ENCODE data around the gene SLC17A7.
"Not testable (repeated sequence)": the region's sequence is repeated elsewhere in the genome, so short reads cannot be mapped to it uniquely, and the experiment has no call there.

The SLC17A7 gene

GRCh38 chr19:49475995-49476880, 34.9 kb upstream of the SLC17A7 start:
- H3K9me3 Mint-ChIP-seq, result no peaks in the 10 kb centered on the region
- H3K4me3 Mint-ChIP-seq, result peak overlapping the region; percentile 35 to 61 (median 58)
- peaks cover 5% of the 10 kb centered on the region for H3K27me3 Mint-ChIP-seq (ENCODE audit: low read depth)
- H3K36me3 Mint-ChIP-seq (ENCODE audit: low read depth), result no peaks in the 10 kb centered on the region
- peaks cover 9% of the 10 kb centered on the region for H3K4me1 Mint-ChIP-seq
- H3K27ac Mint-ChIP-seq, result peak overlapping the region; percentile 26 to 79 (median 47)
- TF ChIP-seq CTCF (IDR thresholded peaks at IDR 0.05; ENCODE audit: unreplicated experiment in 3 of 3), result peak; percentile 52 to 64 (median 61)

GRCh38 chr19:49475191-49475917, 34.0 kb upstream of the SLC17A7 start:
- peaks cover 3% of the 10 kb centered on the region for H3K36me3 Mint-ChIP-seq (ENCODE audit: low read depth)
- H3K27me3 Mint-ChIP-seq (ENCODE audit: low read depth), result peaks cover 5% of the 10 kb centered on the region
- TF ChIP-seq CTCF (IDR thresholded peaks at IDR 0.05; ENCODE audit: unreplicated experiment in 3 of 3), result no peak
- H3K4me1 Mint-ChIP-seq, result peaks cover 9% of the 10 kb centered on the region
- H3K9me3 Mint-ChIP-seq, result no peaks in the 10 kb centered on the region
- peak overlapping the region; percentile 64 to 77 (median 74) for H3K4me3 Mint-ChIP-seq
- H3K27ac Mint-ChIP-seq, result peak overlapping the region; percentile 15 to 79 (median 66)

- Mint-ChIP-seq H3K4me1 (peaks cover 9% of the 10 kb centered on the region), H3K36me3 (ENCODE audit: low read depth) (peaks cover 3% of the 10 kb centered on the region), H3K27ac (no peak overlapping the region), H3K9me3 (no peaks in the 10 kb centered on the region), H3K4me3 (peak overlapping the region; percentile 64 to 77 (median 74)), H3K27me3 (ENCODE audit: low read depth) (peaks cover 5% of the 10 kb centered on the region)
- TF ChIP-seq CTCF (IDR thresholded peaks at IDR 0.05; ENCODE audit: unreplicated experiment in 3 of 3), result no peak
Measured at GRCh38 chr19:49474542-49474924, 33.2 kb upstream of the SLC17A7 start.

- peak within 1 kb of the TSS; percentile 15 to 79 (median 66) for H3K27ac Mint-ChIP-seq
- peak within 1 kb of the TSS; percentile 64 to 77 (median 74) for H3K4me3 Mint-ChIP-seq
- H3K36me3 Mint-ChIP-seq (ENCODE audit: low read depth), result peaks cover 6% of the 10 kb centered on the region
- peaks cover 9% of the 10 kb centered on the region for H3K4me1 Mint-ChIP-seq
- H3K9me3 Mint-ChIP-seq, result no peaks in the 10 kb centered on the region
- peak; percentile 92 to 98 (median 96) for TF ChIP-seq CTCF (IDR thresholded peaks at IDR 0.05; ENCODE audit: unreplicated experiment in 3 of 3)
- peaks cover 5% of the 10 kb centered on the region for H3K27me3 Mint-ChIP-seq (ENCODE audit: low read depth)
Measured at GRCh38 chr19:49473868-49474541, 32.7 kb upstream of the SLC17A7 start, which contains the start of gene FLT3LG. Gene FLT3LG (plus strand): TSS chr19:49474215. CDS start chr19:49474640, 425 bp downstream.

- H3K4me1 Mint-ChIP-seq; H3K36me3 Mint-ChIP-seq (ENCODE audit: low read depth); H3K27ac Mint-ChIP-seq; H3K27me3 Mint-ChIP-seq (ENCODE audit: low read depth); H3K9me3 Mint-ChIP-seq: not testable (repeated sequence)
- H3K4me3 Mint-ChIP-seq, result peak overlapping the region in 2 of 3 experiments; percentile 27 to 44
Measured at GRCh38 chr19:49473501-49473867, 32.2 kb upstream of the SLC17A7 start.

- H3K4me1 Mint-ChIP-seq, result peaks cover 9% of the 10 kb centered on the region
- H3K27me3 Mint-ChIP-seq (ENCODE audit: low read depth), result peaks cover 5% of the 10 kb centered on the region
- TF ChIP-seq CTCF (IDR thresholded peaks at IDR 0.05; ENCODE audit: unreplicated experiment in 3 of 3), result no peak
- H3K9me3 Mint-ChIP-seq, result no peaks in the 10 kb centered on the region
- peaks cover 8% of the 10 kb centered on the region for H3K36me3 Mint-ChIP-seq (ENCODE audit: low read depth)
- peak overlapping the region; percentile 50 to 77 (median 74) for H3K4me3 Mint-ChIP-seq
- H3K27ac Mint-ChIP-seq, result no peak overlapping the region
Measured at GRCh38 chr19:49472936-49473335, 31.6 kb upstream of the SLC17A7 start.

Data from nephron (organoid).